H1 (cell line): Measurements from ENCODE around the gene MEF2C.

Experiments
- BACH1 ChIP-seq: IDR thresholded peaks from 2 replicates; pipeline ENCODE4 v1.6.1; 2012; ENCODE audit warnings: low read length, improper control_type of control experiment
- NRF1 ChIP-seq: IDR thresholded peaks from 2 replicates; pipeline ENCODE4 v1.6.1; 2011; ENCODE audit warnings: mild to moderate bottlenecking, low read depth, low read length, improper control_type of control experiment
- POLR2AphosphoS5 ChIP-seq: IDR thresholded peaks from 2 replicates; pipeline ENCODE4 v1.6.1; 2011; ENCODE audit warnings: low read depth, low read length
- SUZ12 ChIP-seq: fragments of 200-600 bp; sonication (generic); IDR thresholded peaks from 2 replicates; pipeline ENCODE4 v1.6.1; 2012; ENCODE audit warnings: mild to moderate bottlenecking, inconsistent platforms, low read length, moderate library complexity, mixed read lengths
- TAF1 ChIP-seq: IDR thresholded peaks from 2 replicates; pipeline ENCODE4 v1.6.1; 2011; ENCODE audit warnings: mild to moderate bottlenecking, low read depth, low read length

DNA sequence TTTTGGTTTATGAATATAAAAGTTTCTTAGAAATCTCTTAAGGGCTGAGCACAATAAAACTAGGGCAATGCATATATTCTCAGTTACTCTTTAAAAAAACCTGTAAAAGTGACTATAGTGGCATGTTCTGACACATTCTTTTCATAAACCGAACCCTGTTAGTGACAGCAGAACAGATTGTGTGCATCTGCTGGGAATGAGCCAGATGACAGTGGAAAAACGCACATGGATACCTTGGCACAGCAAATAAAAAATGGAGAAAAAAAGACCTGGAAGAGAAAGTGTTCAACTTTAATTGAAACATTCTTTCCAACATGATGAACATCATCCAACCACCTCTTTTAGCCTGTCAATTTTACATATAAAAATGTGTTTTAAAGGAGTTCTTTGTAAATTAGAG lies 12.7 kb downstream of the MEF2C start:
- no peak for TF ChIP-seq POLR2AphosphoS5
- no peak for TF ChIP-seq NRF1
- TF ChIP-seq BACH1 = no peak
- TF ChIP-seq TAF1 = no peak
- TF ChIP-seq SUZ12 = no peak
